ENCODE results near the gene MAMDC4. TPM values are rescaled to one million over a fixed set of nuclear protein-coding genes. Genes with fewer than 3 reads are reported as not detected.

MAMDC4 gene
- total and polyA plus RNA-seq, 2 experiments from 2014 or later = 1.7 to 6.8 TPM

- Histone ChIP-seq H3K4me3 (no peak overlapping the region), H3K27ac (ENCODE audit: low read depth) (no peak overlapping the region), H3K79me2 (replicated peaks; ENCODE audit: insufficient read depth) (no peaks in the 10 kb centered on the region), H3K4me1 (ENCODE audit: insufficient read depth) (peaks cover 15% of the 10 kb centered on the region; the same call in 1 of the 2 replicates), H3K27me3 (ENCODE audit: insufficient read depth) (peaks cover 4% of the 10 kb centered on the region; the same call in 1 of the 2 replicates), H4K20me1 (replicated peaks; ENCODE audit: insufficient read depth) (no peaks in the 10 kb centered on the region), H3F3A (replicated peaks; ENCODE audit: low read depth) (no peaks in the 10 kb centered on the region), H3K9me2 (ENCODE audit: insufficient read depth) (no peaks in the 10 kb centered on the region), H3K36me3 (ENCODE audit: insufficient read depth) (no peaks in the 10 kb centered on the region), H3K4me2 (no peak overlapping the region), H2AFZ (no peak overlapping the region)
- peak overlapping the region; percentile 3; the same call in 1 of the 3 replicates for H3K4me3 Mint-ChIP-seq
- H3K27me3 Mint-ChIP-seq (ENCODE audit: insufficient read depth, low read depth, poor library complexity) = peaks cover 39% of the 10 kb centered on the region
- no peak for DNase-seq (ENCODE audit: low spot score)
- H3K9me3 Mint-ChIP-seq = no peaks in the 10 kb centered on the region; the same call in 2 of the 3 replicates
- peaks cover 12% of the 10 kb centered on the region for H3K36me3 Mint-ChIP-seq (ENCODE audit: low read depth)
- H3K4me1 Mint-ChIP-seq = peaks cover 26% of the 10 kb centered on the region
- no peak; the same call in 1 of the 3 replicates for ATAC-seq
- no peak overlapping the region for H3K27ac Mint-ChIP-seq
- no peak for TF ChIP-seq ETS1 (IDR thresholded peaks at IDR 0.05)
- TF ChIP-seq CREB1 (CRISPR knock-in tag; IDR thresholded peaks at IDR 0.05; ENCODE audit: low read depth) = no peak
- TF ChIP-seq NANOG (IDR thresholded peaks at IDR 0.05; ENCODE audit: borderline replicate concordance) = no peak
- no peak for TF ChIP-seq ZNF331 (CRISPR knock-in tag; IDR thresholded peaks at IDR 0.05; ENCODE audit: low read depth)
- TF ChIP-seq REST (IDR thresholded peaks at IDR 0.05; ENCODE audit: unreplicated experiment) = no peak
- TF ChIP-seq JUNB (IDR thresholded peaks at IDR 0.05; ENCODE audit: unreplicated experiment) = no peak
- TF ChIP-seq ZNF114 (CRISPR knock-in tag; IDR thresholded peaks at IDR 0.05) = no peak
- TF ChIP-seq CTCF (conservative IDR thresholded peaks at IDR 0.05; ENCODE audit: low read depth in 2 of 2) = no peak
- no peak for TF ChIP-seq EZH2 (IDR thresholded peaks at IDR 0.05; ENCODE audit: low read depth, unreplicated experiment)
- no peak; the same call in 1 of the 2 replicates for TF ChIP-seq POLR2AphosphoS5 (IDR thresholded peaks at IDR 0.05; ENCODE audit: low read depth)
- no peak for TF ChIP-seq STAT1 (IDR thresholded peaks at IDR 0.05; ENCODE audit: unreplicated experiment)
- TF ChIP-seq EZH2phosphoT487 (IDR thresholded peaks at IDR 0.05; ENCODE audit: unreplicated experiment) = no peak
- TF ChIP-seq ZNF462 (CRISPR knock-in tag; IDR thresholded peaks at IDR 0.05) = no peak
These were observed 11.8 kb upstream of the MAMDC4 start for GRCh38 chr9:136840140-136840876.

Measured in GM23338 (cell line).